GM19025 (cell line): ENCODE data around the gene NUP54.
A peak's percentile ranks its signal among the peaks of the same experiment; 100 is the strongest.

Experiments used
- ATAC-seq: cut with Tn5 transposase; IDR thresholded peaks from one replicate; pipeline ENCODE4 v1.9.1; 2021; ENCODE audit warnings: mild to moderate bottlenecking, low read depth, moderate library complexity; ENCODE audit not compliant: unreplicated experiment

The NUP54 gene, protein sequence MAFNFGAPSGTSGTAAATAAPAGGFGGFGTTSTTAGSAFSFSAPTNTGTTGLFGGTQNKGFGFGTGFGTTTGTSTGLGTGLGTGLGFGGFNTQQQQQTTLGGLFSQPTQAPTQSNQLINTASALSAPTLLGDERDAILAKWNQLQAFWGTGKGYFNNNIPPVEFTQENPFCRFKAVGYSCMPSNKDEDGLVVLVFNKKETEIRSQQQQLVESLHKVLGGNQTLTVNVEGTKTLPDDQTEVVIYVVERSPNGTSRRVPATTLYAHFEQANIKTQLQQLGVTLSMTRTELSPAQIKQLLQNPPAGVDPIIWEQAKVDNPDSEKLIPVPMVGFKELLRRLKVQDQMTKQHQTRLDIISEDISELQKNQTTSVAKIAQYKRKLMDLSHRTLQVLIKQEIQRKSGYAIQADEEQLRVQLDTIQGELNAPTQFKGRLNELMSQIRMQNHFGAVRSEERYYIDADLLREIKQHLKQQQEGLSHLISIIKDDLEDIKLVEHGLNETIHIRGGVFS

DNA sequence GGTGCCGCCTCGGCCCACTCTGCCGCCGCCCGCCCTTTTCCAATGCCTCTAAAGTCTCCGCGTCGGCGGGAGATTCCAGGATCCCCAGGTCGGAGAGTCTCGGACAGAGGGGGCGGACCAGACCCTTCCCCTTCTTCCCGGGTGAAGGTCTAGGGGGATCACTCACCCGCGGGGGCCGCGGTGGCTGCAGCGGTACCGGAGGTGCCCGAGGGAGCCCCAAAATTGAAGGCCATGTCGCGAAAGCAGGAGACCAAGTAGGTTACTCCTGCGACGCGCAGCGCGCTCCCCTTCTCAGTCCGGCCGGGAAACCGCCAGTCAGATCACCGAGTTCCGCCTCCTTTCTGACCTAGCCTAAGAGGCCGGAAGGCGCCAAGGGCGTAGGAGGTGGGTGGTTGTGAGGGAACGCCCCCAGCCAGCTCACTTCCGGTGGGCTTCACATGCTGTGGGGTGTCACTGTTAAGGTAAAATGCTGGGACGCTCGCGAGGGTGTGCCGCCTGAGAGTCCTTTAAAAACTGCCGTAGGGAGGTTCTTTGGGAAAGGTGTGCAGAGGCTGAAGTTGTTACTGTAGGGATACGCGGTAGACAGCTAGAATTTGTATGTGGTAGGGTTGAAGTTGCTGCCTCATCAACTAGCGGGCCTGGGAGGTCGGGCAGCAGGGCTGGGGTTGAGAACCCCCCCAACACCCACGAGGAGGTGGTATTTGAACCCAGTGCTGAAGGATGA is at the start of gene NUP54:
NUP54 (minus strand) TSS at position 256 of the 724 bp plus-strand sequence; CDS start at position 233, 23 bp downstream.
- ATAC-seq = peak; percentile 99

DNA sequence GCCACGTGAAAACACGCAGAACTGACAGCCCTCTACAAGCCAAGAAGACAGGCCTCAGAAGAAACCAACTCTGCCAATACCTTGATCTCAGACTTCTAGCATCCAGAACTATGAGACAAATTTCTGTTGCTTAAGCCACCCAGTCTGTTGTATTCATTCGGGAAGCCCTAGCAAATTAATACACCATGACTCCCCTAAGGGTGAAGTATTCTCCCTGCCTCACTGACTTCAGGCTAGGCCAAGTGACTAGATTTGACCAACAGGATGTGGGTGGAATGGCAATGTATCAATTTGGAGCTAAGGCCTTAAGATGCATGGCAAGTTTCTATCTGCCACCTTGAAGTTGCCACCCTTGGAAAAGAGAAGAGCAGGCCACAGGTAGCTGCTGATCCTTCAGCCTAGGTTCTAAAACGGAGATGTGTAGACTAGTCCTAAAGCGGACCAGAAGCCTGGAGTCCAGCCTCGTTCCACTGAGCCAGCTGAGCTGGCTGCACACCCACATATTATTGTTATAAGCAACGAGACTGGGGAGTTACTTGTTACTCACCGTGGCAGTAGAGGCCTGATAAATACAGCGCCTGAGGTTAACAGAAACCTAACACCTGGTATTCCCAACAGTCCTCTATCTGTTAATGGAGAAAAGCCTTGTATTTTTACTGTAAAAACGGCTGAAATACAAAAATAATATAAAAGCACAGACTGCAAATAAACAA is 49.0 kb upstream of the NUP54 start:
- no peak for ATAC-seq

DNA sequence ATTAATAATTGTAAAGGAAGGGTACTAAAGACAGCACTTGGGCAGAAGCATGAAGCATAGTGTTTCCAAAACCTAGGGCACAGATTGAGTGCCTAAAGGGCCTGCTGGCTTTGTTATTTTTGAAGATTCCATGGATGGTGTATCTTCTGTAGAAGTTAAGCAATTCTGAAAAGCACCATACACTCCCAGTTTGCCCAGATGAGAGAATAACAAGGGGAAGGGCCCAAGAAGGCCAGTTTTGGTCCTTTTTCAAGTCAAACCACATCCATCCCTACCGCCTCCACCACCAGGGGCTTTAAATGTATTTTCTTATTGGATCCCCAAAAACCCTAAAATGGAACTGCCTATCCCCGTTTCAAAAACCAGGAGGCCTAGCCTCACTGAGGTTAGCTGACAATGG is 48.2 kb upstream of the NUP54 start:
- no peak for ATAC-seq

DNA sequence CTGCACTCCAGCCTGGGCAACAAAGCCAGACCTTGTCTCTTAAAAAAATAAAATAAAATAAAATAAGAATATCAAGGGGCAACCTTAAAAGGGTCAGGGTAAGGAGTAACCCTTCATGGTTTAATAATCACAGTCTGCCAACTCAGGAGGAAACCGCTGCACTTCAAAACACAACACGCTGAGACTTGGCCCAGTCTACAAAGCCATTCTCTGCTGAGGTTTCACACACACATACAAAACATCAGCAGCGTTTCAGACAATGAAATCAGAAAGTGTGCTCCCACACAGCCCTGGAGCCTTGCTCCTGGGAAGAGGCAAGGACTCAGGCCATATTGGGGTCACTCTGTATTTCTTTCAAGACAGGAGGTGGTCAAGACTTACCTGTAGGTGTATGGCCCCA is 47.1 kb upstream of the NUP54 start:
- ATAC-seq = no peak

DNA sequence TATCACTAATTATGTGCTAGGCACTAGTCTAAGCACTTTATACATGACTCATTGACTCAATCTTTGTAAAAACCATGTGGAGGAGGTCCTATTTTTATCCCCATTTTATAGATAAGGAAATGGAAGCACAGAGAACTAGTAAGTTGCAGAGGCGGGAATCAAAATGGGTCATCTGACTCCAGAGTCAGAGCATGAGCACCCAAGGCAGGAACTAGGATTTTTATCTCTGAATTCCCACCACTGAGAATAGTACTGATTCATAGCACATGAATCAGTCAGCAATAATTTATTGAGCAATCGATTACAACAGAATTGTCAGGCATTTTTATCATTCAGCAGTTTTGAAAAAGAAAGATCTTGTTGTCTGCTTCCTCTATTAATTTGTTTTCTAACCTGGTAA is 46.1 kb upstream of the NUP54 start:
- ATAC-seq = no peak

DNA sequence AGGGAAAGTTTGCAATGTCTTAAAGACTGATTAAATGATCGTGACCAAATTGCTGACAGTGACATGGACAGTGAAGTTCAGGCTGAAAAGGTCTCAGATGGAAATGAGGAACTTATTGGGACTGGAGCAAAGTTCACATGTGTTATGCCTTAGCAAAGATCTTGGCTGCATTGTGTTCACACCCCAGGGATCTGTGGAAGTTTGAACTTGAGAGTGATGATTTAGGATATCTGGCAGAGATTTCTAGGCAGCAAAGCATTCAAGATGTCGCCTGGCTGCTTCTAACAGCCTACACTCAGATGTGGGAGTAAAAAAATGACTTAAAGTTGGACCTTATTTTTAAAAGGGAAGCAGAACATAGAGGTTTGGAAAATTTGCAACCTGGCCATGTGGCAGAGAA is 44.0 kb upstream of the NUP54 start:
- no peak for ATAC-seq

DNA sequence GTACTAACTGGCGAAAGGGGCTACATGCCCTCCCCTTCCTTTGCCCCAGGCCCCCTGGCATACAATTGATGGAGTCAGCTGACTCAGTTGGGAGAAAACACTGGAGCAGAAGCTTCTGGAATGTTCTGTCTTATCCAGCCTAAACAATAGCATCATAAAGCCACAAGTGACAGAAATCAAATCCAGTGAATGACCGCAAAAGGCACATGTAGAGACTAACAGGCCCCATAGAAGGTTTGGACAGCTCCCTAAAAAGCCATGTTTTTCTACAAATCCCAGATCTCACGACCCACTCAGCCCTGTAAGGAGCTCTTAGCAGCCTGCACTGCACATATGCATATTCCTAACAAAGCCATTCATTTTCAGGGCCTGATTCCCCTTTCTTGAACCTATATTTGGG is 40.4 kb upstream of the NUP54 start:
- no peak for ATAC-seq

DNA sequence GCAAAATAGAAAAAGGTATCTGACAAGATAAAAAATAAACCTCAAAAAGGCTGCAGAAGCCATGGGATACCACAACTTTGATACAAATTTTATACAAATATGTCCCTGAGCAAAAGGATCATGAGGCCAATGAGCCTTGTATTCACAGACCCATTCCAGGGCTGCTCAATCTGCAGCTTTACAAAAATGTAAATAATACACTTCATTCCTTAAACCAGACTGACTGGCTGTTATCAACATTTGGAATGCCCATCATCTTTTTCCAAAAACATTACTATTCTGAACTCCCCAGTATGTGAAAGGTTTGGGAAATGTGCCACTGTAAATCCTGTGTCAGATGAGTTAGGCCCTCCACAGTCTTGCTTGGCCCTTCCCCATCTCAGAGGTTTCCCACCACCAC is 40.0 kb upstream of the NUP54 start:
- ATAC-seq = no peak

DNA sequence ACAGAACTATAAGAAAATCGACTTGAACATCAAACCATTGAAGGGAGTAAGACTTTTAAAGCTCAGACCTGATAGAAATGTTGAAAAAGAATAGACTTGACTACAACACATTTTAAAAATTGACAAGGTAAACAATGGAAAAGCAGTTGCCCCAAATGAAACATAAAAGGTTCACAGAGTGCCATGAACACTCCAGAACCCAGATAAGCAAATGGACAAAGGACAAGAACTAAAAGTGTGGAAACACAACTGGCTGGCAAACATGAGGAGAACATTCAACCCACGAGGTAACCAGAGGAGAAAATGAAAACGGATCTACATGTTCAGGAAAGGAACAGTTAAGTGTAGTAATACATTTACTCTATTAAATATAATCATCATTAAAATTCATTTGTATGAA is 39.0 kb upstream of the NUP54 start:
- ATAC-seq = no peak

DNA sequence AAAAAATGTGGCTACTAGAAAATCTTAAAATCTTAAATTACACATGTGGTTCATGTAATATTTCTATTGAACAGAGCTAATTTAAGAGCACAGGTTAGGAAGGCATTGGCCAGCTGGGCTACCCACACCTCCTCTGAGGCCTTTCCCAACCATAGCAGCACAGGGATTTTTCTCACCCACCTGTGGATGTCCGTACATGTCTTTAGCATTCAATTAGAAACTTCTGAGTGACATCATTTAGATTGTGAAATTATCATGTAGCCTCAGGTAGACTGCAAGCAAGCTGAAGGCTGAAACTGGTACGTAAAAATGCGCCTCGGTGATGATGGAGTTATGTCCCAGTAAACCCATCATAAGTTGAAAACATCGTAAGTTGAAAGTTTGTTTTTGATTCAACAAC is 34.3 kb upstream of the NUP54 start:
- no peak for ATAC-seq

DNA sequence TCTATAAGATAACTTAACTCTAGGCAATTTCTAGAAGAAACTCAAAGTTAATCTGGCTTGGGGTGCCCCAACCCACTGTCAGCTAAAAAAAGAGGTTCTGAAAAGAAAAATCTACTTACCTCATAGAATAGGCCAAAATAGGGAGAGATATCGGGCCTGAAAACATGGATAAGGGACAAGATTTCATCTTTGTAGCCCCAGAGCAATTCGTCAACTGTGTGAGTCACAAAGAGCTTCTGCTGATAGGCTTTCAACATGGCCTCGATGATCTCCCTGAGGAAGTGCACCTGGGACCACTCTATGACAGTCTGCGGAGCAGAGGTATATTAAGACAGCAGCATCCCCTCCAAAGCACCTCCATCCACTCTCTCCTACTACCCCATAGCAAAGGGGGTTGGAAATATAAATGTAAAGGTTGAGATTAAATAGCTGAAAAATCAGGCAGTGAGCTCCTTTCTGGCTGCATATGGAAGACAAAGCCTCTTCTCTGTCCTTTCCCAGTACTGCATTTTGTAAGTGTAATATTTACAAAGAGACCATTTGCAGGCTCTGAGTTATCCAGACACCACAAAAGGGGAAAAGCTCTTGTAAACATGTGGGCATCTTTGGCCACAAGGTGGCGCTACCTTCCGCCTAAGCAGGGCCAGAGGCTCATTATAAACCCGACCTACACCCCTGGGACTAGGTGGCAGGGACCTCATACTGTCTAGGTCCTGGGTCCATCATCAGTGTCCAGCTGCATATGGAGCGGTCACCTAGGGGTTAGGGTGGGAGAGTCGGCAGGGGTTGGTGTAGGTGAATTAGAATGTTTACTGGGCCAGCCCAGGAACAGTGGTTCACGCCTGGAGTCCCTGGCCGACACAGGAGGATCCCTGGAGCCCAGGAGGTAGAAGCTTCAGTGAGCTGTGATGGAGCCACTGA is 31.5 kb upstream of the NUP54 start:
- peak; percentile 91 for ATAC-seq

DNA sequence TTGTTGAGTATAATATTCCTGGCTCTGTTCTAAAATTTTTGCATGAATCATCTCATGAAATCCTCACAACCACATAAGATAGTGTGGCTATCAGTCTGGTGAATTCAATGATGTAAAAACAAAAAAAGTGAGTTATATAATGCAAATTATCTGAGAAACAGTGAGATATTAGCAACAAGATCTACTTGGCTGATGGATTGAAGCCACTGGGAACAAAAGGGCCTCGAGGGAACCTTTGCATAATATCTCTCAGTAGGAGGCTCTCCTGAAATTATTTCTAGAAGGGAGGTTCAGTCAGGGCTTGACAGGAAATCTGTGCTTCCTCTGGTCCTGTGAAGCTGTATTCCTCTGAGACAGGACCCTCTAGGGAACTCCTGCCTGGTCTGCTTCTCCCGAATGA is 30.1 kb upstream of the NUP54 start:
- no peak for ATAC-seq

DNA sequence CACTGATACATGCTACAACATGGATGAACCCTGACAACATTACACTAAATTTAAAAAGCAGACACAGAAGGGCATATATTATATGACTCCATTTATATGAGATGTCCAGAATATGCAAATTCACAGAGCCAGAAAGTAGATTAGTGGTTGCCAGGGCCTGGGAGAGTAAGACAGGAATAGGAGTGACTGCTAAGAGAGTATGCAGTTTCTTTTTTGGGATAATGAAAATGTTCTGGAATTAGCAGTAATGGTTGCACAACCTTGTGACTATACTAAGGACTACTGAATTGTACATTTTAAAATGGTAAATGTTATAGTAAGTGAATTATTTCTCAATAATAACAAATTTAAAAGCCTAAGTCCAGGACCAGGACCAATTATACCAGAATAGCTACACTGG is 29.5 kb upstream of the NUP54 start:
- no peak for ATAC-seq

DNA sequence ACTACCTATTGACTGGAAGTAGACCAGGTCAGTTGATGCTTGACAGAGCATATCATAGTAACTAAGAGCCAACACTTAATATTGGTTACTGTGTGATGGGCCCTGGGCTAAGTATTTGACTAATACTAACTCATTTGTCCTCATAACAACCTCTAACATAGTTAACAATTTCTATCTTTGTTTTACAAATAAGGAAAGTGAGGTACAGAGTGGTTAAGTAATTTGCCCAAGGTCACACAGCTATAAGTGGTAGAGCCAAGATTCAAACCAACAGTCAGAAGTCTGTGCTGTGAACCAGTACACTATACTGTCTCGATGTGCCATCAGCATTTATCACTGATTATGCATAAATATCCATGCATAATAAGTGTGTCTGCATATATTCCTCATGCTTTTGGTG is 27.1 kb upstream of the NUP54 start:
- no peak for ATAC-seq

DNA sequence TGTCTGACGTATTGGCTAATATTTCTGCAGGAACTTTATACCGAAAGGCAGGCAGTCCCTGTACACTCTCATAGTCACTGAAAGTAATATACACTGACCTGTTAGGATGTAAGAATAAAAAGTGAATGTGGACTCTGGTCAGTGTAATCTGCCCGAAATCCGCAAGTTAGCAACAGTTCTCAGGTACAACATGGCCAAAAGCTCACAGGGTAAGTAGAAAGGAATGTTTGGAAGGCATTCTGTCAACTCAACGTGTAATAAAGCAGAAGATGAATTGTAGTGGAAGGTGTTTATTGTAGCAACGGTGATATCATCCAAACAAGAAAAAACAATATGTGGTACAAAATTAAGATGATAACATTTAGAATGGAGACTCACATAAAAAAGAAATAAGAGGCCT is 26.0 kb upstream of the NUP54 start:
- ATAC-seq = no peak

DNA sequence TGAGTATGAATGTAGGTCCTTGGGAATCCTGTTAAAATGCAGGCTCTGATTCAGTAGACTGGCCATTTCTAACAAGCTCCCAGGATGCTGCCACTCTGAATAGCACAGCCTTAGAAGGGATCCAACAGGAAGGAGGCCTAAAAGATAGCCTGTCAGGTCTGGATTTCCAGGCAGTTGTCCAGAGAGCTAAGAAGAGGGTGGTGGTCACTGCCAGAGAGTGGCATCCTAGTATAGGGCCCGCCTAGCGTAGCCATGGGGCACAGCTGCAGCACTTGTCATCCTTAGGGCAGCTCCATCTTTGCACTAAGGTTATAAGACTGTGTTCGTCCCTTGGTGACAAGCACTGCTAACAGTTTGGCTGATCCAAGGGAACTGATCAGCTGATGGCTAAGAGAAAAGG is 20.5 kb upstream of the NUP54 start:
- no peak for ATAC-seq

DNA sequence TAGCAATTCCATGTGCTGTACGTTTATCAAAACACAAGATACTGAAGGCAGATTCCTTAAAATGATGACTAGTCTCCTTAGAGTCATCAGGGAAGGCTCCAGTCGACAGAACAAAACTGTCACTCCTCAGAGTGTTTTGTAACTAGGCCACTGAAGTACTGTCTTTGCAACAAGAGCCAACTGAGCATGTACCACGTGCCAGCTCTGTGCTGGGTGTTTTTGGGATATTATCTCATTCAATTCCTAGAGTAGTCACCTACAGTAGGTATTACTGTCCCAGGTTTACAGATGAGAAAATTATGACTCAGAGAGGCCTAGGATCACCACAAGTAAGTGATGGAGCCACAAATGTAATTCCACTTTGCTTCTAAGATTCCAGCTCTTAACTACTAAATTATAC is 18.3 kb upstream of the NUP54 start:
- no peak for ATAC-seq

DNA sequence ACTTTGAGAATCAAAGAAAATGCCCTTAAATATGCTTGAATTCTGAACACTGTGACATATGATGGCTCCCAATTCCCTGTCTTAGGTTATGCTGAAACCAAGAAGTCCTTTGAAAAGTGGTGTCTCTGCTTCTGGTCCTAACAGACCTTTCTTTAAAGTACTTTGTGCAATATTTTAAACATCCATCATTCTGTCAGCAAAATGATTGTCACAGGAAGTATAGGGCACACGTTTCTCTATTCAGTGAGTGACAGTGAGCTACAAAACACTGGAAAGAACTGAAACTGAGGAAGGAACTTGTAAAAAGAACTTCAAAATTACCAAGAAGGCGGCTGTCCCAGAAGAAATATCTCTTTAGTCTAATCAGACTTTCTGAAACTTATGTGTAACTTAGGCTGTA is 12.2 kb upstream of the NUP54 start:
- no peak for ATAC-seq

DNA sequence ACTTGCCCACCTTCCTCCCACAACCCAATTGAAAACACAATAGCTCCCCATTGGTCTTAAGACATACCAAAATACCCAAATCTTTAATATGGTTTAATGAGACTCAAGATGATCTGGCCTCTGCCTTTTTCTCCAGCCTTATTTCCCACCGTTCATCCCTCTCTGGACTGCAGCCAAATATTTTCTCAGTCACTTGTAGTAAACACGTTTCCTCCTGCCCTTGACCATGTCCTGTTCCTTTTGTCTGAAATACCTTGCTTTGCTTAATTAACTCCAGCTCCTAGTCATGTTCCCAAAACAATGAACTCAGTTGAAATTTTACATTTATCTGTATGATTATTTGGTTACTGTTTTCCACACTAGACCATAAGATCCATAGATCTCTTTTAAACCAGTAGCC is 8.4 kb upstream of the NUP54 start:
- ATAC-seq = no peak

DNA sequence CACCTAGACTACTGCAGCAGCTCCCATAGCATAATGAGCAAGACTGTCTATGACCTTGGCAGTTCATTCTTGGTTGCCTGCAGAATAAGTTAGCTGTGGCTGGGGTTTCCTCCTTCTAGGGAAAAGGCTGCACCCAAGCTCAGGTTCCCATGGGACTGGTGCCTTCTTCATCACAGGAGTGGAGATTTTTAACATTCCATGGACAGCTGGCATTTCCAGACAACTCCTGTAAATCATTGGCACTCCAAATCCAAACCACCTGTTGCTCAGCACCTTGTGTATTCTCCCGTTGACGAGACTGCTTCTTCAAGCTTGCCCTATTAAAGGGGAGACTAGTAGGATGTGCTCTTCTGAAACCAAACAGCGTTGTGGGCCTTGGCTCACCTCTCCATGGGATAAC is 7.8 kb upstream of the NUP54 start:
- no peak for ATAC-seq
